ENCODE results near the gene EYA4.

Gene EYA4

GRCh38 chr6:133468591-133468990 is 227.4 kb downstream of the EYA4 start:
- DNase-seq = no peak

- no peak for DNase-seq
These were observed 233.4 kb downstream of the EYA4 start for GRCh38 chr6:133474516-133474915.

- no peak for DNase-seq
These were observed 237.5 kb downstream of the EYA4 start for GRCh38 chr6:133478673-133479072.

GRCh38 chr6:133487174-133487573 is 246.0 kb downstream of the EYA4 start:
- DNase-seq = no peak

- no peak for DNase-seq
These were observed 254.2 kb downstream of the EYA4 start for GRCh38 chr6:133495205-133495903.

GRCh38 chr6:133499662-133500061 is 258.5 kb downstream of the EYA4 start:
- DNase-seq = no peak

GRCh38 chr6:133501675-133502270 is 260.6 kb downstream of the EYA4 start:
- DNase-seq = no peak

- DNase-seq = no peak
These were observed 261.5 kb downstream of the EYA4 start for GRCh38 chr6:133502441-133503335.

GRCh38 chr6:133503336-133503729 is 262.2 kb downstream of the EYA4 start:
- DNase-seq = no peak

GRCh38 chr6:133504158-133504557 is 263.0 kb downstream of the EYA4 start:
- no peak for DNase-seq

GRCh38 chr6:133504761-133505160 is 263.6 kb downstream of the EYA4 start:
- DNase-seq = no peak

- DNase-seq = no peak
These were observed 264.5 kb downstream of the EYA4 start for GRCh38 chr6:133505681-133506080.

GRCh38 chr6:133512410-133513016 is 271.4 kb downstream of the EYA4 start:
- peak; percentile 13 for DNase-seq

GRCh38 chr6:133523816-133524215 is 282.7 kb downstream of the EYA4 start:
- DNase-seq = no peak

GRCh38 chr6:133526436-133526835 is 285.3 kb downstream of the EYA4 start:
- DNase-seq = no peak

GRCh38 chr6:133528566-133528965 is 287.4 kb downstream of the EYA4 start:
- DNase-seq = no peak

- DNase-seq = no peak
These were observed 291.8 kb downstream of the EYA4 start for GRCh38 chr6:133532908-133533307.

GRCh38 chr6:133539502-133540259 is 298.5 kb downstream of the EYA4 start:
- no peak for DNase-seq

GRCh38 chr6:133540361-133540760 is 299.2 kb downstream of the EYA4 start:
- no peak for DNase-seq

GRCh38 chr6:133541040-133541439 is 299.9 kb downstream of the EYA4 start:
- no peak for DNase-seq

- DNase-seq = no peak
These were observed 301.1 kb downstream of the EYA4 start for GRCh38 chr6:133542056-133542821.

- no peak for DNase-seq
These were observed 303.3 kb downstream of the EYA4 start for GRCh38 chr6:133544419-133544818.
